ENCODE data around the gene TRIM7. TPM values are rescaled to one million over a fixed set of nuclear protein-coding genes. Genes with fewer than 3 reads are reported as not detected.

TRIM7 gene
- total and polyA plus RNA-seq, 9 of the 15 experiments (the other 6 are each of a cell fraction or from before 2014, with no cell fraction given): 2.6 to 14.9 (median 8.9) TPM

DNA sequence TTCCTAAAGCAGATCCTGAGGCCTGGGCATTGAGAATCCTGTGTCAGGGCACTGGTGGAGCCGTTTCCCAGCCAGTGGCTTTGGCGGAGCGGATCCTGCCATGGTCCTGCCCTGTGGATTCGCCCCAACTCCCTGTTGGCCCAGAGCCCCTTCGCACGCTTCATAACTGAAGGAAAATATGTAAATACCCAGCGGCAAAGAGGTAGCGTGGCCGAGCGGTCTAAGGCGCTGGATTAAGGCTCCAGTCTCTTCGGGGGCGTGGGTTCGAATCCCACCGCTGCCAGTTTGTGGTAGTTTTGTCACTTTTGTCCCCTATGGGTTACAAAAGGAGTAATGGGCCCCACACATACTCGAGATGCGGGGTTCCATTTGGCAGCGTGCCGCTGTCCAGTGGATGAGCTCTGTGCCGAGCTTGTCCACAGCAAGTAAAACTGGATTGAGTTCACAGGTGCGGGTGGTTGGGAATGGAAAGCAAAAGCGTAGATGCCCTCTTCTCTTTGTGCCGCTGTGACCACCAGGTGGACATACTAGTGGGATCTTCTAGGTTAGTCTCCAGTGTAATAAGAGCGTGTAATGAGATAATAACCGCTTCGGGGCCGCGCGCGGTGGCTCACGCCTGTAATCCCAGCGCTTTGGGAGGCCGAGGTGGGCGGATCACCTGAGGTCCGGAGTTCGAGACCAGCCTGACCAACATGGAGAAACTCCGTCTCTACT lies 17.3 kb downstream of the TRIM7 start (continued):
- TF ChIP-seq, protein P1, sequence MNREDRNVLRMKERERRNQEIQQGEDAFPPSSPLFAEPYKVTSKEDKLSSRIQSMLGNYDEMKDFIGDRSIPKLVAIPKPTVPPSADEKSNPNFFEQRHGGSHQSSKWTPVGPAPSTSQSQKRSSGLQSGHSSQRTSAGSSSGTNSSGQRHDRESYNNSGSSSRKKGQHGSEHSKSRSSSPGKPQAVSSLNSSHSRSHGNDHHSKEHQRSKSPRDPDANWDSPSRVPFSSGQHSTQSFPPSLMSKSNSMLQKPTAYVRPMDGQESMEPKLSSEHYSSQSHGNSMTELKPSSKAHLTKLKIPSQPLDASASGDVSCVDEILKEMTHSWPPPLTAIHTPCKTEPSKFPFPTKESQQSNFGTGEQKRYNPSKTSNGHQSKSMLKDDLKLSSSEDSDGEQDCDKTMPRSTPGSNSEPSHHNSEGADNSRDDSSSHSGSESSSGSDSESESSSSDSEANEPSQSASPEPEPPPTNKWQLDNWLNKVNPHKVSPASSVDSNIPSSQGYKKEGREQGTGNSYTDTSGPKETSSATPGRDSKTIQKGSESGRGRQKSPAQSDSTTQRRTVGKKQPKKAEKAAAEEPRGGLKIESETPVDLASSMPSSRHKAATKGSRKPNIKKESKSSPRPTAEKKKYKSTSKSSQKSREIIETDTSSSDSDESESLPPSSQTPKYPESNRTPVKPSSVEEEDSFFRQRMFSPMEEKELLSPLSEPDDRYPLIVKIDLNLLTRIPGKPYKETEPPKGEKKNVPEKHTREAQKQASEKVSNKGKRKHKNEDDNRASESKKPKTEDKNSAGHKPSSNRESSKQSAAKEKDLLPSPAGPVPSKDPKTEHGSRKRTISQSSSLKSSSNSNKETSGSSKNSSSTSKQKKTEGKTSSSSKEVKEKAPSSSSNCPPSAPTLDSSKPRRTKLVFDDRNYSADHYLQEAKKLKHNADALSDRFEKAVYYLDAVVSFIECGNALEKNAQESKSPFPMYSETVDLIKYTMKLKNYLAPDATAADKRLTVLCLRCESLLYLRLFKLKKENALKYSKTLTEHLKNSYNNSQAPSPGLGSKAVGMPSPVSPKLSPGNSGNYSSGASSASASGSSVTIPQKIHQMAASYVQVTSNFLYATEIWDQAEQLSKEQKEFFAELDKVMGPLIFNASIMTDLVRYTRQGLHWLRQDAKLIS (CRISPR knock-in tag; IDR thresholded peaks at IDR 0.05): peak; percentile 54; the same call in 1 of the 2 replicates
- TF ChIP-seq ZNF644 (tag; IDR thresholded peaks at IDR 0.05; ENCODE audit: low read depth): no peak
- no peak for TF ChIP-seq NFE2L1 (tag; IDR thresholded peaks at IDR 0.05; ENCODE audit: borderline replicate concordance, low read depth)
- TF ChIP-seq, protein P2, sequence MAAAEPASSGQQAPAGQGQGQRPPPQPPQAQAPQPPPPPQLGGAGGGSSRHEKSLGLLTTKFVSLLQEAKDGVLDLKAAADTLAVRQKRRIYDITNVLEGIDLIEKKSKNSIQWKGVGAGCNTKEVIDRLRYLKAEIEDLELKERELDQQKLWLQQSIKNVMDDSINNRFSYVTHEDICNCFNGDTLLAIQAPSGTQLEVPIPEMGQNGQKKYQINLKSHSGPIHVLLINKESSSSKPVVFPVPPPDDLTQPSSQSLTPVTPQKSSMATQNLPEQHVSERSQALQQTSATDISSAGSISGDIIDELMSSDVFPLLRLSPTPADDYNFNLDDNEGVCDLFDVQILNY (CRISPR knock-in tag; IDR thresholded peaks at IDR 0.05): no peak
- no peak for TF ChIP-seq ZNF146 (CRISPR knock-in tag; IDR thresholded peaks at IDR 0.05; ENCODE audit: unreplicated experiment)
- no peak for TF ChIP-seq ZBED1 (IDR thresholded peaks at IDR 0.05)
- TF ChIP-seq, protein P3, sequence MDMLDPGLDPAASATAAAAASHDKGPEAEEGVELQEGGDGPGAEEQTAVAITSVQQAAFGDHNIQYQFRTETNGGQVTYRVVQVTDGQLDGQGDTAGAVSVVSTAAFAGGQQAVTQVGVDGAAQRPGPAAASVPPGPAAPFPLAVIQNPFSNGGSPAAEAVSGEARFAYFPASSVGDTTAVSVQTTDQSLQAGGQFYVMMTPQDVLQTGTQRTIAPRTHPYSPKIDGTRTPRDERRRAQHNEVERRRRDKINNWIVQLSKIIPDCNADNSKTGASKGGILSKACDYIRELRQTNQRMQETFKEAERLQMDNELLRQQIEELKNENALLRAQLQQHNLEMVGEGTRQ (CRISPR knock-in tag; IDR thresholded peaks at IDR 0.05): no peak
- no peak for TF ChIP-seq FOXJ3 (CRISPR knock-in tag; IDR thresholded peaks at IDR 0.05)
- no peak for TF ChIP-seq HINFP (tag; conservative IDR thresholded peaks at IDR 0.05; ENCODE audit: low read depth)
- TF ChIP-seq ZMIZ1 (IDR thresholded peaks at IDR 0.05; ENCODE audit: low read depth in 2 of 2, low read length in 2 of 2): no peak
- TF ChIP-seq TCF3 (CRISPR knock-in tag; IDR thresholded peaks at IDR 0.05): no peak; the same call in 1 of the 2 replicates
- no peak for TF ChIP-seq TCF7L2 (IDR thresholded peaks at IDR 0.05; ENCODE audit: low read depth, low read length)
- TF ChIP-seq, protein P4, sequence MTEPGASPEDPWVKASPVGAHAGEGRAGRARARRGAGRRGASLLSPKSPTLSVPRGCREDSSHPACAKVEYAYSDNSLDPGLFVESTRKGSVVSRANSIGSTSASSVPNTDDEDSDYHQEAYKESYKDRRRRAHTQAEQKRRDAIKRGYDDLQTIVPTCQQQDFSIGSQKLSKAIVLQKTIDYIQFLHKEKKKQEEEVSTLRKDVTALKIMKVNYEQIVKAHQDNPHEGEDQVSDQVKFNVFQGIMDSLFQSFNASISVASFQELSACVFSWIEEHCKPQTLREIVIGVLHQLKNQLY (CRISPR knock-in tag; conservative IDR thresholded peaks at IDR 0.05): no peak
- TF ChIP-seq NRF1 (conservative IDR thresholded peaks at IDR 0.05 in 1 of 2, IDR thresholded peaks at IDR 0.05 in 1 of 2): peak in 1 of 2 experiments; percentile 28; a peak in 2 of 4 replicates
- TF ChIP-seq SMARCE1 (IDR thresholded peaks at IDR 0.05): peak; percentile 38; the same call in 1 of the 2 replicates
